Astrocyte (in vitro differentiated cells and primary cell): ENCODE results near the gene MEGF10. TPM values are rescaled to one million over a fixed set of nuclear protein-coding genes. Genes with fewer than 3 reads are reported as not detected.
"Not testable (repeated sequence)": the region's sequence is repeated elsewhere in the genome, so short reads cannot be mapped to it uniquely, and the experiment has no call there.

ENCODE experiments used
- DNase-seq: peaks from one replicate; pipeline ENCODE4 v3.0.0-alpha.2; 2010; ENCODE audit warnings: low read depth
- FAIRE-seq: peaks from 2 replicates; lab custom pipeline; 2011; peaks lifted over from hg19 to GRCh38; lab: Jason Lieb, UNC
- H2AFZ ChIP-seq: 2 replicates; pipeline ENCODE4 v1.6.0; 2012; ENCODE audit warnings: low read depth, low read length, inconsistent platforms
- H3K27ac ChIP-seq: 2 replicates; pipeline ENCODE4 v1.5.1; 2011; ENCODE audit warnings: low read depth, low read length, inconsistent platforms
- H3K27me3 ChIP-seq: 2 replicates; pipeline ENCODE4 v1.6.0; 2011; ENCODE audit warnings: low read length, inconsistent platforms; ENCODE audit not compliant: insufficient read depth
- H3K36me3 ChIP-seq: 2 replicates; pipeline ENCODE4 v1.5.1; 2011; ENCODE audit warnings: low read length, inconsistent platforms; ENCODE audit not compliant: insufficient read depth
- H3K4me1 ChIP-seq: 2 replicates; pipeline ENCODE4 v1.5.1; 2011; ENCODE audit warnings: low read length, inconsistent platforms; ENCODE audit not compliant: insufficient read depth
- H3K4me2 ChIP-seq: 2 replicates; pipeline ENCODE4 v1.6.0; 2012; ENCODE audit warnings: low read length, inconsistent platforms
- H3K4me3 ChIP-seq: 2 replicates; pipeline ENCODE4 v1.5.1; 2011; ENCODE audit warnings: low read depth, mild to moderate bottlenecking, low read length, inconsistent platforms; ENCODE audit not compliant: insufficient read depth
- H3K79me2 ChIP-seq: 2 replicates; pipeline ENCODE4 v1.6.0; 2012; ENCODE audit warnings: mild to moderate bottlenecking, low read length, inconsistent platforms; ENCODE audit not compliant: insufficient read depth
- H3K9ac ChIP-seq: 2 replicates; pipeline ENCODE4 v1.6.0; 2012; ENCODE audit warnings: mild to moderate bottlenecking, low read length, inconsistent platforms
- H3K9me3 ChIP-seq: 2 replicates; pipeline ENCODE4 v1.5.1; 2012; ENCODE audit warnings: low read depth, mild to moderate bottlenecking, low read length, inconsistent platforms; ENCODE audit not compliant: insufficient read depth
- H4K20me1 ChIP-seq: 2 replicates; pipeline ENCODE4 v1.6.0; 2012; ENCODE audit warnings: low read length, inconsistent platforms; ENCODE audit not compliant: insufficient read depth
- H3K27ac Mint-ChIP-seq: one replicate; pipeline ENCODE4 v1.8.0; 2021; ENCODE audit warnings: mild to moderate bottlenecking, mixed read lengths; ENCODE audit not compliant: unreplicated experiment
- H3K27me3 Mint-ChIP-seq: one replicate; pipeline ENCODE4 v1.8.0; 2021; ENCODE audit warnings: low read depth, mixed read lengths; ENCODE audit not compliant: unreplicated experiment
- H3K36me3 Mint-ChIP-seq: one replicate; pipeline ENCODE4 v1.8.0; 2021; ENCODE audit warnings: low read depth, mixed read lengths; ENCODE audit not compliant: unreplicated experiment
- H3K4me1 Mint-ChIP-seq: one replicate; pipeline ENCODE4 v1.8.0; 2021; ENCODE audit warnings: low read depth, mixed read lengths; ENCODE audit not compliant: unreplicated experiment
- H3K4me3 Mint-ChIP-seq: one replicate; pipeline ENCODE4 v1.8.0; 2021; ENCODE audit warnings: mild to moderate bottlenecking, moderate library complexity, mixed read lengths; ENCODE audit not compliant: unreplicated experiment
- H3K9me3 Mint-ChIP-seq: one replicate; pipeline ENCODE4 v1.8.0; 2021; ENCODE audit warnings: mild to moderate bottlenecking, mixed read lengths; ENCODE audit not compliant: unreplicated experiment
- EZH2 ChIP-seq: IDR thresholded peaks from 2 replicates; pipeline ENCODE4 v1.6.1; 2012; ENCODE audit warnings: mild to moderate bottlenecking, low read length, inconsistent platforms; ENCODE audit not compliant: insufficient read depth
- total RNA-seq: library from RNA; stranded (reverse); gene quantifications from 2 replicates; pipeline ENCODE4 v1.2.1, GENCODE V29; 2021
- TF ChIP-seq, protein P1 (sequence below): IDR thresholded peaks from 2 replicates; pipeline ENCODE4 v1.5.1; 2011; ENCODE audit warnings: low read depth, mild to moderate bottlenecking, inconsistent platforms, low read length, moderate library complexity; ENCODE audit not compliant: insufficient read depth

Gene MEGF10
- total RNA-seq, 1 donor from 2014 or later, result 15.8 TPM

DNA sequence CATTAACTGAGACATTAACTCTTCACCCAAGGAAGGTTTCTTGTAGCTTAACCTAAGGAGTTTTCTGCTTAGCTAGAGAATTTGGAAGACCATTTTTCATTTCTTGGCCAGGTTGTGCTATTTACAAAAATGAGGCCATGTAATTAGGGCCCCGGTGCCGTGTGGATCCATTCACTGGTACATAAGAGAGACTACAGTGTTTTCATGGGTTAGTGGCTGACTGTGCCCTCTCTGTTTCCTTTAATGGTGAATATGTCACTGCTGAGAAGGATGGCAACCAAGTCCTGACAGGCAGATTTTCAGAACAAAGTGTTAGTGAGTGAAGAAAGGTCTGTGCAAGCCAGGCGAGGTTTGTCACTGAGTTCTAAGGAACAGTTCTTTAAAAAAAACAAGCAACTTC, 15.4 kb downstream of the MEGF10 start:
- Histone ChIP-seq H4K20me1 (no peaks in the 10 kb centered on the region), H3K9me3 (peaks cover 2% of the 10 kb centered on the region), H3K4me2 (no peak overlapping the region), H3K36me3 (no peaks in the 10 kb centered on the region), H3K79me2 (no peaks in the 10 kb centered on the region), H3K27ac (no peak overlapping the region), H3K27me3 (no peaks in the 10 kb centered on the region), H3K9ac (no peak overlapping the region), H3K4me3 (no peak overlapping the region), H2AFZ (no peak overlapping the region), H3K4me1 (peaks cover 9% of the 10 kb centered on the region)
- no peaks in the 10 kb centered on the region for H3K27me3 Mint-ChIP-seq
- DNase-seq (no peak), FAIRE-seq (no peak)
- H3K4me3 Mint-ChIP-seq, result no peak overlapping the region
- peaks cover 24% of the 10 kb centered on the region for H3K4me1 Mint-ChIP-seq
- no peaks in the 10 kb centered on the region for H3K36me3 Mint-ChIP-seq
- no peak overlapping the region for H3K27ac Mint-ChIP-seq
- no peak for TF ChIP-seq EZH2
- TF ChIP-seq, protein P1, sequence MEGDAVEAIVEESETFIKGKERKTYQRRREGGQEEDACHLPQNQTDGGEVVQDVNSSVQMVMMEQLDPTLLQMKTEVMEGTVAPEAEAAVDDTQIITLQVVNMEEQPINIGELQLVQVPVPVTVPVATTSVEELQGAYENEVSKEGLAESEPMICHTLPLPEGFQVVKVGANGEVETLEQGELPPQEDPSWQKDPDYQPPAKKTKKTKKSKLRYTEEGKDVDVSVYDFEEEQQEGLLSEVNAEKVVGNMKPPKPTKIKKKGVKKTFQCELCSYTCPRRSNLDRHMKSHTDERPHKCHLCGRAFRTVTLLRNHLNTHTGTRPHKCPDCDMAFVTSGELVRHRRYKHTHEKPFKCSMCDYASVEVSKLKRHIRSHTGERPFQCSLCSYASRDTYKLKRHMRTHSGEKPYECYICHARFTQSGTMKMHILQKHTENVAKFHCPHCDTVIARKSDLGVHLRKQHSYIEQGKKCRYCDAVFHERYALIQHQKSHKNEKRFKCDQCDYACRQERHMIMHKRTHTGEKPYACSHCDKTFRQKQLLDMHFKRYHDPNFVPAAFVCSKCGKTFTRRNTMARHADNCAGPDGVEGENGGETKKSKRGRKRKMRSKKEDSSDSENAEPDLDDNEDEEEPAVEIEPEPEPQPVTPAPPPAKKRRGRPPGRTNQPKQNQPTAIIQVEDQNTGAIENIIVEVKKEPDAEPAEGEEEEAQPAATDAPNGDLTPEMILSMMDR, result no peak
- H3K9me3 Mint-ChIP-seq, result peaks cover 11% of the 10 kb centered on the region

DNA sequence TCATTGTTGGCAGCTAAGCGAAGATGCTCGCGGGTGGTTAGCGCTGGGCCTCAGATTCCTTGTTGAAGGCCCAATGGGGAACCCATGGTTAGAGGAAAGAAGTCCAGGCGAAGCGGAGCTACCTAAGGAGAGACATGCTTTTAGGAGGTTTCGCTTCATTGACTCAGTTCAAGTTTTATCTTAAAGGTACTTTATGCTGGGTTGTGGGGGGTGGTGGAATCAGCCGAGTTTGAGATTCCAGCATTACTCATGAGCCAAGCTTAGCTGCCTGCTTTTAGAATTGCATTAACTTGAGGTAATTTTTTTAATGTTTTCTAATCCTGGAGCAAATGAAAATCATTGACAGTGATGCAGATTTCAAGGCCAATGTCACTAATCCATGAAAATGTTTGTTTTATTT, 16.1 kb downstream of the MEGF10 start:
- Histone ChIP-seq H3K79me2 (no peaks in the 10 kb centered on the region), H3K9me3 (peaks cover 2% of the 10 kb centered on the region), H3K36me3 (no peaks in the 10 kb centered on the region), H3K4me3 (no peak overlapping the region), H3K9ac (no peak overlapping the region), H3K27me3 (no peaks in the 10 kb centered on the region), H3K4me1 (peaks cover 9% of the 10 kb centered on the region), H3K4me2 (peak overlapping the region; percentile 42), H2AFZ (peak overlapping the region; percentile 15), H3K27ac (no peak overlapping the region), H4K20me1 (no peaks in the 10 kb centered on the region)
- DNase-seq (peak; percentile 38), FAIRE-seq (no peak)
- H3K9me3 Mint-ChIP-seq, result peaks cover 11% of the 10 kb centered on the region
- peak overlapping the region; percentile 78 for H3K27ac Mint-ChIP-seq
- no peaks in the 10 kb centered on the region for H3K27me3 Mint-ChIP-seq
- peaks cover 29% of the 10 kb centered on the region for H3K4me1 Mint-ChIP-seq
- no peaks in the 10 kb centered on the region for H3K36me3 Mint-ChIP-seq
- TF ChIP-seq, protein P1, result no peak
- no peak for TF ChIP-seq EZH2
- no peak overlapping the region for H3K4me3 Mint-ChIP-seq

DNA sequence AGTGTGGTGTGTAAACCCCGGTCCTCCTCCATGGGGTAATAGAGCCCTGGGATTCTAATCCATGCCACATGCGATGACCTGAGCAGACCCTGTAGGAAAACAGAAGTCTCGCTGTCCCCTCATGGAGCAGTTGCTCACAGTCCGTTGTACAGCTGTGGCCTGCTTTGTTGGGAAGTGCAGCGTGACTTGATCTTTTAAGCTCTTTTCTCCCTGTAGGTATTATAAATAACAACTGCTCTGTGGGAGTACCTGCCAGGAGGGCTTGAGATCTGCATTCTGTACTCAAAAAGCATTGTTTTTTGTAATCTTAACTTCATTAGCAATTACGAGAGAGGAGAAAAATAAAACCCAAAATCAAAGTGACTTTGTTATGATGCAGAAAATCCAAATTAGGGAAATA, 17.3 kb downstream of the MEGF10 start:
- no peaks in the 10 kb centered on the region for H3K36me3 Mint-ChIP-seq
- peak overlapping the region; percentile 74 for H3K27ac Mint-ChIP-seq
- Histone ChIP-seq H3K9me3 (peaks cover 2% of the 10 kb centered on the region), H3K9ac (no peak overlapping the region), H4K20me1 (no peaks in the 10 kb centered on the region), H2AFZ (no peak overlapping the region), H3K4me2 (no peak overlapping the region), H3K4me3 (no peak overlapping the region), H3K36me3 (no peaks in the 10 kb centered on the region), H3K4me1 (peaks cover 9% of the 10 kb centered on the region), H3K27me3 (no peaks in the 10 kb centered on the region), H3K79me2 (no peaks in the 10 kb centered on the region), H3K27ac (no peak overlapping the region)
- DNase-seq (no peak), FAIRE-seq (no peak)
- peaks cover 8% of the 10 kb centered on the region for H3K9me3 Mint-ChIP-seq
- TF ChIP-seq, protein P1, result no peak
- TF ChIP-seq EZH2, result no peak
- no peaks in the 10 kb centered on the region for H3K27me3 Mint-ChIP-seq
- peaks cover 35% of the 10 kb centered on the region for H3K4me1 Mint-ChIP-seq
- H3K4me3 Mint-ChIP-seq, result no peak overlapping the region

DNA sequence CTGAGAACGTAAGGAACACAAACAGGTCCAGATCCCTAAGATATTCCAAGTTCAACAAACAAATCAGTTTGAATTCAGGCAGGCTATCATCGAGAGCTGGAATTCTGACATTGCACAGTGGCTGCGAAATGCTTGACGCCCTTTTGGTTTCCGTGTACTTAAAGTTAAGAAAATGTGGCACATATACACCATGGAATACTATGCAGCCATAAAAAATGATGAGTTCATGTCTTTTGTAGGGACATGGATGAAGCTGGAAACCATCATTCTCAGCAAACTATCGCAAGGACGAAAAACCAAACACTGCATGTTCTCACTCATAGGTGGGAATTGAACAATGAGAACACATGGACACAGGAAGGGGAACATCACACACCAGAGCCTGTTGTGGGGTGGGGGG, 17.7 kb downstream of the MEGF10 start:
- H3K36me3 ChIP-seq, H3K27ac ChIP-seq, H2AFZ ChIP-seq, H3K4me3 ChIP-seq, H3K79me2 ChIP-seq, H3K4me1 ChIP-seq, H3K9me3 Mint-ChIP-seq, DNase-seq, H3K27ac Mint-ChIP-seq, H4K20me1 ChIP-seq, H3K27me3 Mint-ChIP-seq, H3K9ac ChIP-seq, FAIRE-seq, H3K4me2 ChIP-seq, H3K4me3 Mint-ChIP-seq, H3K36me3 Mint-ChIP-seq, H3K9me3 ChIP-seq, H3K27me3 ChIP-seq: not testable (repeated sequence)
- peaks cover 35% of the 10 kb centered on the region for H3K4me1 Mint-ChIP-seq
